Gastrocnemius medialis (tissue), 4 donors: ENCODE data around the gene CD34. TPM values are rescaled to one million over a fixed set of nuclear protein-coding genes. Genes with fewer than 3 reads are reported as not detected.
A peak's percentile ranks its signal among the peaks of the same experiment; 100 is the strongest.

ENCODE experiments used
- ATAC-seq, 2 donors: fragments of 150-250 bp; one replicate each; pipeline ENCODE4 v1.9.1; 2016
- DNase-seq, 2 donors: peaks; one replicate each; pipeline ENCODE4 v3.0.0-alpha.2; 2019
- H3K27ac ChIP-seq, 4 donors: fragments of 200-600 bp; sonication (generic); 1 replicate in 1 of 4; 2 replicates in 3 of 4; pipeline ENCODE4 v1.5.1; 2016 to 2018; ENCODE audit warnings: mild to moderate bottlenecking in 2 of 4, moderate library complexity in 1 of 4
- H3K27me3 ChIP-seq, 3 donors: fragments of 200-600 bp; sonication (generic) in 2 of 3; 1 replicate in 1 of 3; 2 replicates in 2 of 3; pipeline versions ENCODE4 v1.5.1 to v1.6.0; 2016 to 2019; ENCODE audit warnings: mild to moderate bottlenecking in 1 of 3, moderate library complexity in 1 of 3
- H3K36me3 ChIP-seq, 2 donors: fragments of 200-600 bp; sonication (generic) in 1 of 2; one replicate each; pipeline ENCODE4 v1.5.1; 2017 to 2018
- H3K4me1 ChIP-seq, 2 donors: fragments of 200-600 bp; sonication (generic) in 1 of 2; one replicate each; pipeline ENCODE4 v1.5.1; 2016 to 2017; ENCODE audit warnings: mild to moderate bottlenecking in 2 of 2
- H3K4me3 ChIP-seq, 4 donors: fragments of 200-600 bp; sonication (generic) in 3 of 4; 1 replicate in 1 of 4; 2 replicates in 3 of 4; pipeline ENCODE4 v1.5.1; 2016 to 2019; ENCODE audit warnings: mild to moderate bottlenecking in 2 of 4
- H3K9me3 ChIP-seq, 3 donors: fragments of 200-600 bp; sonication (generic) in 2 of 3; 1 replicate in 1 of 3; 2 replicates in 2 of 3; pipeline ENCODE4 v1.5.1; 2016 to 2019
- POLR2A ChIP-seq, 2 donors: fragments of 450-650 bp; IDR thresholded peaks; one replicate each; pipeline ENCODE4 v1.6.1; 2017; ENCODE audit warnings: antibody characterized with exemption in 2 of 2, mild to moderate bottlenecking in 2 of 2, moderate library complexity in 2 of 2
- in situ Hi-C, 4 donors: fragments of 200-750 bp; cut with MboI; loops; one replicate each; pipeline versions ENCODE4 v1.15.0 to v1.8.0; 2017; ENCODE audit warnings: low sequenced_read_pairs in 4 of 4
- intact Hi-C: fragments of 100-400 bp; cut with DNase I; formaldehyde crosslinking; loops from one replicate; pipeline ENCODE4 v1.15.1; 2023; ENCODE audit warnings: low total_unique reads
- total RNA-seq, 4 donors: library from RNA; depleted of rRNA; stranded (reverse); fragments of >200 nt; gene quantifications; one replicate each; pipeline versions ENCODE4 v1.1.0 to v1.2.3, GENCODE V29; 2016
- TF ChIP-seq, protein P1 (sequence below), 5 experiments: fragments of 450-650 bp in 3 of 5; fragments of 200-600 bp in 2 of 5; sonication (generic) in 2 of 5; IDR thresholded peaks in 4 of 5; conservative IDR thresholded peaks in 1 of 5; 1 replicate in 4 of 5; 2 replicates in 1 of 5; pipeline ENCODE4 v1.5.1; 2016 to 2019; ENCODE audit warnings: antibody characterized with exemption in 5 of 5, mild to moderate bottlenecking in 3 of 5, moderate library complexity in 3 of 5

Gene CD34
- total RNA-seq, 4 donors from 2014 or later, result 13.6 to 31.7 (median 20.7) TPM

- DNase-seq (no peak), ATAC-seq (no peak)
- intact Hi-C loops, result no loop called here
- Histone ChIP-seq H3K27ac (peak overlapping the region in 3 of 4 donors; percentile 10 to 34 (median 18)), H3K9me3 (no peaks in the 10 kb centered on the region), H3K4me1 (peaks cover 37 to 71% of the 10 kb centered on the region in 2 donors), H3K36me3 (no peaks in the 10 kb centered on the region), H3K27me3 (no peaks in the 10 kb centered on the region), H3K4me3 (no peak overlapping the region)
- in situ Hi-C loops, result no loop called here
- no peak for TF ChIP-seq POLR2A (IDR thresholded peaks at IDR 0.05)
- TF ChIP-seq, protein P1, sequence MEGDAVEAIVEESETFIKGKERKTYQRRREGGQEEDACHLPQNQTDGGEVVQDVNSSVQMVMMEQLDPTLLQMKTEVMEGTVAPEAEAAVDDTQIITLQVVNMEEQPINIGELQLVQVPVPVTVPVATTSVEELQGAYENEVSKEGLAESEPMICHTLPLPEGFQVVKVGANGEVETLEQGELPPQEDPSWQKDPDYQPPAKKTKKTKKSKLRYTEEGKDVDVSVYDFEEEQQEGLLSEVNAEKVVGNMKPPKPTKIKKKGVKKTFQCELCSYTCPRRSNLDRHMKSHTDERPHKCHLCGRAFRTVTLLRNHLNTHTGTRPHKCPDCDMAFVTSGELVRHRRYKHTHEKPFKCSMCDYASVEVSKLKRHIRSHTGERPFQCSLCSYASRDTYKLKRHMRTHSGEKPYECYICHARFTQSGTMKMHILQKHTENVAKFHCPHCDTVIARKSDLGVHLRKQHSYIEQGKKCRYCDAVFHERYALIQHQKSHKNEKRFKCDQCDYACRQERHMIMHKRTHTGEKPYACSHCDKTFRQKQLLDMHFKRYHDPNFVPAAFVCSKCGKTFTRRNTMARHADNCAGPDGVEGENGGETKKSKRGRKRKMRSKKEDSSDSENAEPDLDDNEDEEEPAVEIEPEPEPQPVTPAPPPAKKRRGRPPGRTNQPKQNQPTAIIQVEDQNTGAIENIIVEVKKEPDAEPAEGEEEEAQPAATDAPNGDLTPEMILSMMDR (IDR thresholded peaks at IDR 0.05 in 4 of 5, conservative IDR thresholded peaks at IDR 0.05 in 1 of 5), result no peak
Measured at GRCh38 chr1:207920444-207921021, 9.6 kb upstream of the CD34 start.

GRCh38 chr1:207919523-207920170 lies 8.7 kb upstream of the CD34 start:
- in situ Hi-C loops, result no loop called here
- ATAC-seq, result peak; percentile 15 to 17
- H3K27me3 ChIP-seq, result no peaks in the 10 kb centered on the region
- TF ChIP-seq, protein P1 (IDR thresholded peaks at IDR 0.05 in 4 of 5, conservative IDR thresholded peaks at IDR 0.05 in 1 of 5), result no peak
- TF ChIP-seq POLR2A (IDR thresholded peaks at IDR 0.05), result no peak
- no peak for DNase-seq
- H3K36me3 ChIP-seq, result no peaks in the 10 kb centered on the region
- peak overlapping the region in 3 of 4 donors; percentile 25 to 54 (median 45) for H3K27ac ChIP-seq
- intact Hi-C loops, result no loop called here
- H3K4me1 ChIP-seq, result peaks cover 30 to 64% of the 10 kb centered on the region in 2 donors
- H3K4me3 ChIP-seq, result no peak overlapping the region
- H3K9me3 ChIP-seq, result no peaks in the 10 kb centered on the region

- intact Hi-C loops, result no loop called here
- no peaks in the 10 kb centered on the region for H3K27me3 ChIP-seq
- no peak overlapping the region for H3K4me3 ChIP-seq
- H3K4me1 ChIP-seq, result peaks cover 24 to 53% of the 10 kb centered on the region in 2 donors
- no peaks in the 10 kb centered on the region for H3K9me3 ChIP-seq
- TF ChIP-seq POLR2A (IDR thresholded peaks at IDR 0.05), result no peak
- TF ChIP-seq, protein P1 (IDR thresholded peaks at IDR 0.05 in 4 of 5, conservative IDR thresholded peaks at IDR 0.05 in 1 of 5), result no peak
- peak overlapping the region; percentile 26 to 63 (median 56) for H3K27ac ChIP-seq
- ATAC-seq (peak in 1 of 2 donors; percentile 18), DNase-seq (no peak)
- in situ Hi-C loops, result no loop called here
- no peaks in the 10 kb centered on the region for H3K36me3 ChIP-seq
Measured at GRCh38 chr1:207918581-207918980, 7.7 kb upstream of the CD34 start.

- Histone ChIP-seq H3K9me3 (no peaks in the 10 kb centered on the region), H3K4me1 (peaks cover 18 to 48% of the 10 kb centered on the region in 2 donors), H3K27me3 (no peaks in the 10 kb centered on the region), H3K36me3 (no peaks in the 10 kb centered on the region), H3K4me3 (no peak overlapping the region), H3K27ac (peak overlapping the region; percentile 26 to 63 (median 56))
- intact Hi-C loops (no loop called here), in situ Hi-C loops (no loop called here)
- TF ChIP-seq, protein P1 (IDR thresholded peaks at IDR 0.05 in 4 of 5, conservative IDR thresholded peaks at IDR 0.05 in 1 of 5), result no peak
- no peak for TF ChIP-seq POLR2A (IDR thresholded peaks at IDR 0.05)
- ATAC-seq, result no peak
- no peak for DNase-seq
Measured at GRCh38 chr1:207918011-207918410, 7.1 kb upstream of the CD34 start.
